SW480 (cell line): ENCODE results near the gene GEN1.
A peak's percentile ranks its signal among the peaks of the same experiment; 100 is the strongest.

Source experiments
- DNase-seq: peaks from one replicate; pipeline ENCODE4 v3.0.0-alpha.2; 2016; ENCODE audit warnings: low spot score

Gene GEN1, protein sequence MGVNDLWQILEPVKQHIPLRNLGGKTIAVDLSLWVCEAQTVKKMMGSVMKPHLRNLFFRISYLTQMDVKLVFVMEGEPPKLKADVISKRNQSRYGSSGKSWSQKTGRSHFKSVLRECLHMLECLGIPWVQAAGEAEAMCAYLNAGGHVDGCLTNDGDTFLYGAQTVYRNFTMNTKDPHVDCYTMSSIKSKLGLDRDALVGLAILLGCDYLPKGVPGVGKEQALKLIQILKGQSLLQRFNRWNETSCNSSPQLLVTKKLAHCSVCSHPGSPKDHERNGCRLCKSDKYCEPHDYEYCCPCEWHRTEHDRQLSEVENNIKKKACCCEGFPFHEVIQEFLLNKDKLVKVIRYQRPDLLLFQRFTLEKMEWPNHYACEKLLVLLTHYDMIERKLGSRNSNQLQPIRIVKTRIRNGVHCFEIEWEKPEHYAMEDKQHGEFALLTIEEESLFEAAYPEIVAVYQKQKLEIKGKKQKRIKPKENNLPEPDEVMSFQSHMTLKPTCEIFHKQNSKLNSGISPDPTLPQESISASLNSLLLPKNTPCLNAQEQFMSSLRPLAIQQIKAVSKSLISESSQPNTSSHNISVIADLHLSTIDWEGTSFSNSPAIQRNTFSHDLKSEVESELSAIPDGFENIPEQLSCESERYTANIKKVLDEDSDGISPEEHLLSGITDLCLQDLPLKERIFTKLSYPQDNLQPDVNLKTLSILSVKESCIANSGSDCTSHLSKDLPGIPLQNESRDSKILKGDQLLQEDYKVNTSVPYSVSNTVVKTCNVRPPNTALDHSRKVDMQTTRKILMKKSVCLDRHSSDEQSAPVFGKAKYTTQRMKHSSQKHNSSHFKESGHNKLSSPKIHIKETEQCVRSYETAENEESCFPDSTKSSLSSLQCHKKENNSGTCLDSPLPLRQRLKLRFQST

DNA sequence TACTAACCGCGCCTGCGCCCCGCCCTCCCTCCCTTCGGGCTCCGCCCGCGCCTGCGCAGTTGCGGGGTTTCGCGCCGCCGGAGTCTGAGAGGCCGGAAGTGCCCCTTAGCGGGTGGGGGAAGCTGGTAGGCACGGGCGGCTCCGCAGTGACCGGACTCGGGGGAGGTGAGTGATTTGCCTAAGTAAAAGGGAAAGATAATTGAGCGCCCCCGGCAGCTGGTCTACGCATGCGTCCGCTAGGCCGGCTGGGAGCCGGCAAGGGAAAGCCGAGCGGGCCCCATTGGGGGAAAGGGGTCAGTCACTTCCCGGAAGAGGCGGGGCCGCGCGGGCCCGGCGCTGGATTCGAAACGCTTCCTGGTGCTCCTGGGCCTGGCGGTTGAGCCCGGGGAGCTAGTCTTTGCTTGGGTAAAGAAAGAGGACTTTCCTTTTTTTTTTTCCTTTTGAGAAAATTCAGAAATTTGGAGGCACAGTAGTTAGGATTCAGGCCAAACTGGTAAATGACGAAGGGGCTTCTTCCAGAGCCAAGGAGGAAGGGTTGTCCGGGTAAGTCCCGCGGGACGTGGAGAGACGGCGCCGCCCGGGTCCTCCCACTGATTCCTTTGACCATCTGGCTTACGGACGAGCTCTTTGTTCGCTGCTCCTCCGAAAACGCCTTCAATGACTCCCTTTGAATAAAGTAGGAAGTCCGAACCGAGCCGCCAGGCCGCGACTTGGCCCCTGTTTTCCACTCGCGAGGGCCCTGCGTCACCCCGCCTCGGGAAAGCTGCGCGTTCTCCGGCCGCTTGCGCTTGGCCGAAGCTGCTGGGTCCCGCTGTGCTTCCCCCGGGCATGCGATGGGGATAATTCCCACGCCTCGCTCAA lies at the start of gene GEN1, which contains the start of gene SMC6:
TSS of gene GEN1 (plus strand) at position 336 of the 861 bp plus-strand sequence. CDS start 5,806 bp downstream, outside the sequence.
TSS of gene SMC6 (minus strand) at position 8 of the 861 bp plus-strand sequence. CDS start 7,864 bp downstream, outside the sequence.
- DNase-seq = peak; percentile 95

DNA sequence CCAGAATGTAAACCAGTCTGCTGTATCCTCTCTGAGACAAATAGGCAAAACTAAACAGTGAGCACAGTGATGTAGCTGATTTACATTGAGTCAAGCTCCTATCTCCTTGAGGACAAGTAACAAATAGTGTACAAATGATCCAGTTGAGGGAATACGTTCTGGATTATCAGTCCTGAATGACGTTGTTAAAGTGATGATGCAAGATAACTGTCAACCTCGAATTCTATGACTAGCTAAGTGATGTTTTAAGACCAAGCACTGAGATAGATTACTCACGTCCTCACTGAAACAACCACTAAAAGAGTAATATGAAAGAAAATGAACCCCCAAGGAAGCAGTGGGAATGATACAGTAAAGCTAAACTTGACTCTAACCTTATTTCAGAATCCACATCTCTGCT lies 47.1 kb upstream of the GEN1 start:
- DNase-seq = no peak

DNA sequence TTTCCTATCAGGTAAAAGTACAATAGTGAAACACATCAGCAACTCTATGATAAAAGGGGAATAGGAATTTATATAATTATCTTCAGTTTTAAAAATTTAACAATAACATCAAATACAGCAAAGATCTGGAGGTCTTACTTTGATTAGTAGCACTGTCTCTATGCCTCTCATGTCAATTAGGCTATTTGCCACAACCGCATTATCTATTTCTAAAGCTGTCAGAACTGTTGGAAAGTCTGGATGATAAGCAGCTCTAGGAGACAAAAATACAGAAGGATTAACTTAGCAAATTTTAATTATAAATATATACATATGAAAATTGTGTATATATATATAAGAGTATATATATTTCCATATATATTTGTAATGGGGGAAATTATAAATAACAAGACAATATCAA lies 45.4 kb upstream of the GEN1 start:
- DNase-seq = no peak

DNA sequence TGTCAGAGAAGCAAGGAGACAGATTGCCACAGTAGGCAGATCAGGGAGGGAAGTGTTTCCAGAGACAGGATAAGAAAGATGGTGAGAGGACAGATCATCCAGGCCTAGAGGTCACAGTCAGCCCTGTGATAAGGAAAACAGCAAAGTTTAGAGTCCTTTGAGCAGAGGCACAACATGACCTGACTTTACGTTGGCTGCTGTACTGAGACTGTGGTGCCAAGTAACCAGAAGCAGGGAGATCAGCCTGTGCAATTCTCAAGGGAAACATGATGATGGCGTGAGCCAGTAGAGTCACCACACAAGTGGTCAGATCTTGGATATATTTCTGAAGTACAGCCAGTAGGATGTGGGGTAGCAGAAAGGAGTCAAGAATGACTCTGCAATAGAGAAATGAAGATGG lies 44.0 kb upstream of the GEN1 start:
- no peak for DNase-seq

DNA sequence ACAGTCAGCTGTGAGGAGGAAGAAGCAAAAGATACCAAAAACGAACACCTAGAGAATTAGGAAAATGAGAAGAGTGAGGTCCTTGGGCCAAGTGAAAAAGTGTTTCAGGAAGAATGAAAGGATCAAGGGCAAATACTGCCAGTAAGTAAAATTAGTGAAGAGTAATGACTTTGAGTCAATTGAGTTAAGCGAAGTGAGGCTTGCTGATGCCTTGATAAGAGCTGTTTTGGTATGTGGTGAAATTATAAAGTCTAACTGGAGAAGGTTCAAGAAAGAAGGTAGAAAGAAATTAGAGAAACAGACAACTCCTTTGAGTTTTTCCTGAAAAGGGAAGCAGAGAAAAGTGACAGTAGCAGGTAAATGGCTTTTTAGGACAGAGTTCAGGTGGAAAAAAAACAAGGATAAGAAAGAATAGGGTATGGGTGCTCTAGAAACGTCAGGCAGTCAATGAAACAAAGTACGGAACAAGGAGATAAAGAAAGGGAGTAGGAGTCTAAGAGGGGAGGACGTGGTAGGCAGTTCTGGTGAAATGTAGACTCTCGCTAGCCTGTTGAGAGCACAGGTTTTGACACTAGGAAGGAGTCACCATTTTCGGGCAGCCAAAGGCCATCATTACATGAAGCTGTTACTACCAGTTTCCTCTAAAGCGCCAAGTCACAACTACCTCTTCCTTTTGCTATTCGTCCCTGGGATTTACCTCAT lies 43.2 kb upstream of the GEN1 start:
- no peak for DNase-seq

DNA sequence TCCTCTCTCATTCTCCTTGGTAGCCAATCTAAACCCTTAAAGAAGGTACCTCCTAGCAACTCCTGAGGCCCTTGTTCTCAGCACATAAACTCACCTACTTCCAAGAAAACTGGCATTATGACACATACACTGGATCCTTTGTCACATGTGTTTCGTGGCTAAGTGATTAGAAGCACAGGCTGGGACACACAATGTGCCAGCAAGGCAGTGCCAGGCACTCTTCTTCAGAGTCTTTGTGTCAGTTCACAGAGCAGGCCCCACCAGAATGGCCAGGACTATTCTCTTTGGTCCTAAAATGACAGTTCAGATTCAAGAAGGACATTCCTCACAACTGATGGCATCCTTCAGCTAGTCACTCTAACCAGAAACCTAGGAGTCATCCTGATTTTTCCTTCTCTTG lies 40.6 kb upstream of the GEN1 start:
- no peak for DNase-seq

DNA sequence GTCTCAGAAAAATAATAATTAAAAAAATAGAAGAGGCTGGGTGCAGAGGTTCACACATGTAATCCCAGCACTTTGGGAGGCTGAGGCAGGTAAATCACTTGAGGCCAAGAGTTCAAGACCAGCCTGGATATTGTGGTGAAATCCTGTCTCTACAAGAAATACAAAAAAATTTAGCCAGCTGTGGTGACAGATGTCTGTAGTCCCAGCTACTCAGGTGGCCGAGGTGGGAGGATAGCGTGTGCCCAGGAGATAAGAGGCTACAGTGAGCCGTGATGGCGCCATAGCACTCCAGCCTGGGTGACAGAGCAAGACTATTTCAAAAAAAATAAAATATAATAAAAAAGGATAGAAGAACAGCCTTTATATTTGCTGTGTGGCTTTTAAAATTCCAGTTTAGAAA lies 36.3 kb upstream of the GEN1 start:
- DNase-seq = no peak

GRCh38 chr2:17718689-17719088 lies 35.2 kb upstream of the GEN1 start:
- no peak for DNase-seq

DNA sequence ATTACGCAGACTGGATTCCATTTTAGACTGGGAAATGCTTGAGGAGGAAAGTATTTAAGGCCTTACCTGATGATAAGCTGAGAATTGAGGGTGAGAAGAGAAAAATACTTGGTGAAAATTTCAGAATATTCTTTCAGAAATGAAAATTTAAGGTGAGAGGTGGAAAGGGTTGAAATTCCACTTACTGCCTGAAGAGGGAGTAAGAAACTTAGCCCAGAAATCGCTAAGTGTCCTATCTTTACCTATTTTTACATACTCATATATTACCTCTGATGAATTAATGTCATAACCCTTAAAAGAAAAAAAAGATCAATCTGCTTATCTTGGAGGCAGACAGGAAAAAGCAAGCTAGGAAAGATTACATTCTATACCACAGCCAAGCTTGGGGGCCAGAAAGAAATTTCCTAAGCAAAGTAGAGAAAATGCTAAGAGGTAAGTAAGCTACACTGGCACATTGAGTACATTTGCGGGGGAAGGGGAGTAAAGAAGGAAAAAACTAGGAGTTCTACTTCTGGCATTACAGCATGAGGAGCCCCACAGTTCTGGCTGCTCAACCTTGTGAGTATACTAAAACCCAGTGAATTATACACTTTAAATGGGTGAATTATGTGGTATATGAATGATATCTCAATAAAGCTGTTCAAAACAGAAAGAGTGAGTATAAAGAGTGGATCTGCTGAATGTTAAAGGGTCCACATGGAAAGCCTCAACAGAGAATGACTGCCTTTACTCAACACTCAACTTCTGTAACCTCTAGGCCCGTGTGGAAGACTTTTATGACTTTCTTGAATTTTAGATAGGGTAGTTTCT lies 34.2 kb upstream of the GEN1 start:
- peak; percentile 35 for DNase-seq

GRCh38 chr2:17728210-17728609 lies 25.7 kb upstream of the GEN1 start:
- no peak for DNase-seq

DNA sequence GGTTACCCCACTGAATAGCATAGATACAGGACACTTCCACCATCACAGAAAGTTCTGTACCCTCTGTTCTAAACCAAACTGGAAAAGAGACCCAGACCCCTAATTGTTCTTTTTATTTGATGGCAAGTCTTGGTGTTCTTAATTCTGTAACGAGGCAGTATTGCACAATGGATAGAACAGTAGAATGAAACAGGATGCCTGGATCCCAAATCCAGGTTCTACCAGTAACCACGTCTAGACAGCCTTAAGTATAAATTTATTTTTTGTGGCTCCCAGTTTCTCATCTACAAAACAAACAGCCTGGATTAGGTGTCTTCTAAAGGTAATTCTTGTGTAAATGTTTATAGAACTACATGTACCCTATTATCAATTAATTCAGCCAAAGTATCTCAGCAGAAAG lies 24.1 kb upstream of the GEN1 start:
- DNase-seq = no peak

- no peak for DNase-seq
These were observed 20.3 kb upstream of the GEN1 start for GRCh38 chr2:17733599-17733998.

GRCh38 chr2:17735864-17736263 lies 18.1 kb upstream of the GEN1 start:
- DNase-seq = no peak

GRCh38 chr2:17736989-17737388 lies 16.9 kb upstream of the GEN1 start:
- no peak for DNase-seq

- no peak for DNase-seq
These were observed 13.7 kb upstream of the GEN1 start for GRCh38 chr2:17740203-17740602.

GRCh38 chr2:17747684-17748452 lies 6.1 kb upstream of the GEN1 start:
- DNase-seq = no peak

- DNase-seq = no peak
These were observed 5.2 kb upstream of the GEN1 start for GRCh38 chr2:17748745-17749144.

GRCh38 chr2:17749753-17750438 lies 4.0 kb upstream of the GEN1 start:
- DNase-seq = no peak

DNA sequence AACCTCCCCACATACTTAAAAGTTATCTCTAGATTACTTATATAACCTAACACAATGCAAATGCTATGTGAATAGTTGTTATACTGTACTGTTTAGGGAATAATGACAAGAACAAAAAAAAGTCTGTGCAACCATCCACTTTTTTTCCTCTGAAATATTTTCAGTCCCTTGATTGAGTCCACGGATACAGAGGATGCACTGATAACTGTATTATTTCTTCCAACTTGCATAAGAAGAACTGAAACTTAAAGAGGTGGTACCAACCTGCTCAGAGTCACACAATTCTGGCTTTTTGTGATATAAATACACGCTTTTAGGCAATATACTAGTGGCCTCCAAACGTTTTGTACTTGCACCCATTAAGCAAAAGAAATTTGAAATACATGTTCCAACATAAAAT lies 1.7 kb upstream of the GEN1 start:
- DNase-seq = no peak
